Activated CD8-positive, alpha-beta T cell treated with anti-CD3 and anti-CD28 coated beads for 36 hours (primary cell): ENCODE measurements around the gene AGPAT4. TPM values are rescaled to one million over a fixed set of nuclear protein-coding genes. Genes with fewer than 3 reads are reported as not detected.

Source experiments
- ATAC-seq: fragments of 200-7000 bp; cut with Tn5 transposase; one replicate; pipeline ENCODE4 v1.10.0; 2021; ENCODE audit warnings: mild to moderate bottlenecking, moderate library complexity
- CTCF ChIA-PET: fragments of 350-600 bp; sonication (Branson Sonifier 250); formaldehyde crosslinking; loops from one replicate; lab custom pipeline; 2021; ENCODE audit warnings: antibody characterized with exemption; lab: Charles Lee
- POLR2A ChIA-PET: fragments of 350-600 bp; sonication (Branson Sonifier 250); formaldehyde crosslinking; loops from one replicate; lab custom pipeline; 2021; ENCODE audit warnings: antibody characterized with exemption; lab: Charles Lee
- DNase-seq: peaks from one replicate; pipeline ENCODE4 v3.0.0-alpha.2; 2020
- H3K27ac Mint-ChIP-seq: one replicate; pipeline ENCODE4 v1.8.0; 2021; ENCODE audit warnings: mild to moderate bottlenecking, mixed read lengths
- H3K27me3 Mint-ChIP-seq: one replicate; pipeline ENCODE4 v1.8.0; 2021; ENCODE audit warnings: mixed read lengths
- H3K36me3 Mint-ChIP-seq: one replicate; pipeline ENCODE4 v1.8.0; 2021; ENCODE audit warnings: low read depth, mixed read lengths
- H3K4me1 Mint-ChIP-seq: one replicate; pipeline ENCODE4 v1.8.0; 2021; ENCODE audit warnings: low read depth, mixed read lengths
- H3K4me3 Mint-ChIP-seq: one replicate; pipeline ENCODE4 v1.8.0; 2021; ENCODE audit warnings: mild to moderate bottlenecking, moderate library complexity, mixed read lengths
- H3K9me3 Mint-ChIP-seq: one replicate; pipeline ENCODE4 v1.8.0; 2021; ENCODE audit warnings: mixed read lengths
- intact Hi-C: fragments of 100-400 bp; cut with micrococcal nuclease; formaldehyde crosslinking; loops from one replicate; pipeline ENCODE4 v1.10.0; 2022
- total RNA-seq, 2 experiments: library from RNA; stranded (reverse); gene quantifications; one replicate each; pipeline ENCODE4 v1.2.3, GENCODE V29; 2021
- TF ChIP-seq, protein P1 (sequence below): fragments of 200-600 bp; IDR thresholded peaks from one replicate; pipeline ENCODE4 v1.8.0; 2022; ENCODE audit warnings: antibody characterized with exemption, mild to moderate bottlenecking

AGPAT4 gene
- total RNA-seq, 2 experiments from 2014 or later: 3.5 to 4.7 TPM

DNA sequence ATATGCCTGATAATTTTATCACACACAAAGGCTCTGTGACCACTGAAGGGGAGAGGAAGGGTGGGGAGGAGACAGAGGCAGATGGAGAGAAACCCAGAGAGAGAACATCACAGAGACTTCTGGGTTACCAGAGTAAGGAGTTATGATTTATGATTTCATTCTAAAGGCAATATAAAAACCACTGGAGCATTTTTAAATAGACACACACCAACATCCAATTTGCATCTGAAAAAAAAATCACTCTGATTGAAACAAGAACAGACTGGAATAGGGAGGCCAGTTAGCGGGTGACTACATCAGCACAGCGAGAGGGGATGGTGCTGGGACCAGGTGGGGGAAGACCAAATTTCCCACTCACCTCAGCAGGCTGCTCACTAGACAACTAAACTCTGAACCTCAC is 104.8 kb downstream of the AGPAT4 start:
- no peak for DNase-seq
- ATAC-seq: no peak
- Mint-ChIP-seq H3K9me3 (peaks cover 1% of the 10 kb centered on the region), H3K36me3 (no peaks in the 10 kb centered on the region), H3K27me3 (no peaks in the 10 kb centered on the region), H3K4me3 (no peak overlapping the region), H3K27ac (no peak overlapping the region), H3K4me1 (no peaks in the 10 kb centered on the region)
- intact Hi-C loops: no loop called here
- ChIA-PET CTCF (no interaction called here), POLR2A (no interaction called here)
- TF ChIP-seq, protein P1, sequence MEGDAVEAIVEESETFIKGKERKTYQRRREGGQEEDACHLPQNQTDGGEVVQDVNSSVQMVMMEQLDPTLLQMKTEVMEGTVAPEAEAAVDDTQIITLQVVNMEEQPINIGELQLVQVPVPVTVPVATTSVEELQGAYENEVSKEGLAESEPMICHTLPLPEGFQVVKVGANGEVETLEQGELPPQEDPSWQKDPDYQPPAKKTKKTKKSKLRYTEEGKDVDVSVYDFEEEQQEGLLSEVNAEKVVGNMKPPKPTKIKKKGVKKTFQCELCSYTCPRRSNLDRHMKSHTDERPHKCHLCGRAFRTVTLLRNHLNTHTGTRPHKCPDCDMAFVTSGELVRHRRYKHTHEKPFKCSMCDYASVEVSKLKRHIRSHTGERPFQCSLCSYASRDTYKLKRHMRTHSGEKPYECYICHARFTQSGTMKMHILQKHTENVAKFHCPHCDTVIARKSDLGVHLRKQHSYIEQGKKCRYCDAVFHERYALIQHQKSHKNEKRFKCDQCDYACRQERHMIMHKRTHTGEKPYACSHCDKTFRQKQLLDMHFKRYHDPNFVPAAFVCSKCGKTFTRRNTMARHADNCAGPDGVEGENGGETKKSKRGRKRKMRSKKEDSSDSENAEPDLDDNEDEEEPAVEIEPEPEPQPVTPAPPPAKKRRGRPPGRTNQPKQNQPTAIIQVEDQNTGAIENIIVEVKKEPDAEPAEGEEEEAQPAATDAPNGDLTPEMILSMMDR: no peak

DNA sequence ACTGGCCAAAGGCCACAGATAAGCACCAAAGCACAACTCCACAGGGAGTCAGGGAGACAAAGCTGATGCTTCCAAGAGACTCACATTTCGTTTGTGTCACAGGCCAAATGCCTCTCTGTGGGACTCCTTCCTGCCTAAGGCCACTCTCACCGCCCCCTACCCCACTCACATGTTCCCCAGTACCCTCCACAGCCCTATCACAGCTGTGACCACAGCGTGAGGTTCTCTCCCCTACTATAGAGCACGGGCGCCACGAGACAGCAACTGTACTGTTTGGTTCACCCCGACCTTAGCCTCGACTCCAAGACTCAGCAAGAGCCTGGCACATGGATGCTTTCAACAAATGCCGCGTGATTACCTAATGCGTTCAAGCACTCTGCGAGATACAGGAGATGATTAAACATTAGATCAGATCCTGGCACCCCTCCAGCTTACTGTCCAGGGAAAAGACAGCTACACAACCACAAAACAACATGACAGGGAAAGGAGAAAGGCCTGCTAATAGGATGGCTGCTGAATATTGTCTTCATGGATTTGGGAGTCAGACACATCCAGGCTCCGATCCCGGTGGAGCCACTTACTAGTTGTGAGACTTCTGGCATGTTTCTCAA is 105.5 kb downstream of the AGPAT4 start:
- Mint-ChIP-seq H3K4me1 (no peaks in the 10 kb centered on the region), H3K36me3 (no peaks in the 10 kb centered on the region), H3K9me3 (no peaks in the 10 kb centered on the region), H3K4me3 (no peak overlapping the region), H3K27ac (no peak overlapping the region), H3K27me3 (no peaks in the 10 kb centered on the region)
- TF ChIP-seq, protein P1: no peak
- ChIA-PET CTCF (interaction anchor here (0.9 kb wide), 1 partner anchor 203 kb away, joined by 3 read pairs; no protein-coding TSS in a partner anchor), POLR2A (no interaction called here)
- DNase-seq: no peak
- no peak for ATAC-seq
- intact Hi-C loops: no loop called here

DNA sequence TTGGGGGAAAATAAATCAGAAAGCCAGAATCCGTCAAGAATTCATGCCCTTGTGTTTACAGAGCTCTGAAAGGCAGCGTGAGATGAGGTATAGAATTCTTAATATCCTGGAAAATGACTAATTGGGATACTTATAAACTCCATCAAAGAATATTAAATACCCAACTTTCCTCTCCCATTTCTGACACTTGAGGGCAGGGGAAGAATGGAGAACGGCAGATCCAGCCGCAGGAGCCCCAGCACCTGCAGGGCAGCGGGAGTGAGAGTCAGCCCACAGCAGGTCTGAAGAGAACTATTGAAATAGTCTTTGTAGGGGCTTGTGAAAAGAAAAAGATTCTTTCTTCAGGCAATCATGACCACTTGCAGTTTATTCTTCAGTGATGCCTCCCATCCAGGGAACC is 107.2 kb downstream of the AGPAT4 start:
- DNase-seq: no peak
- H3K4me3 Mint-ChIP-seq: no peak overlapping the region
- ATAC-seq: no peak
- no peaks in the 10 kb centered on the region for H3K9me3 Mint-ChIP-seq
- CTCF ChIA-PET: no interaction called here
- H3K27me3 Mint-ChIP-seq: no peaks in the 10 kb centered on the region
- TF ChIP-seq, protein P1: no peak
- POLR2A ChIA-PET: no interaction called here
- intact Hi-C loops: no loop called here
- H3K36me3 Mint-ChIP-seq: peaks cover 3% of the 10 kb centered on the region
- H3K27ac Mint-ChIP-seq: no peak overlapping the region
- H3K4me1 Mint-ChIP-seq: no peaks in the 10 kb centered on the region

DNA sequence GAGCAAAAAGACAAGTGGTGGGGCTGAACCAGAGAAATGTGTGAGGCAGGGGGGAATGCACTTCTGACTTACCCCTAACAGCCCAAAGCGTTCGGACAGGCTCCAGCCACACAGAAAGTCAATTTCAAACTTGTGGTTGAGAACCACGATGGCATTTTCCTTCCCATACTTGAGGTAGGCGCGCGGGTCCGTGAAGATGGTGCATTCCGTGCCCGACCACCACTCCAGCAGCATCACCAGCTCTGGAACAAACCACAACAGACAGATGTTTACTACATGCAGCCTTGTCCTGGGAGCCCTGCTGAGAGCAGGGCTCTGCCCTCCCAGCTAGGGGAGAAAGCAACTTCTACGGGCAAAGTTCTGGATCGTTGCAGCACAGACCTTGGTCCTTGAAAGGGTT is 107.7 kb downstream of the AGPAT4 start:
- no peak for ATAC-seq

DNA sequence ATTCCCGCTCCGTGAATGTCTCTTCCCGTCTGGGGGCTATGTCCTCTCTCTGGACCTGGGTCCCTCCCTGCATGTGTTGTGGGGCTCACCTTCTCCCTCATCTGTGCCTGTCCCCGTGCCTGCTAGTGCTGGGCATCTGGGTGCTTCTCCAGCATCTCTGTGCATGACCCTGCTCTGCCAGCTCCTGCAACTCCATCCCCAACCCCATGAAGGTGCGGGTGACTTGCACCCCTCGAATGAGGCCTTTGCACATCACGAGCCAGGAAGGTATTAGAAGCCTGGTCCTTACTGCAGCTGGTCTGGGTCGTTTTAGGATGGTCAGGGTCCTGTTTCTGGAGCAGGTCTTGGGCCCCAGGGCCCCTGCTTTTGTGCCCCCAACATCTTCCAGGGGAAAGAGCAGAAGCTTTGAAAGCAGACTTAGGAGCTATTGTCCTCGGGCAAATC is 109.7 kb downstream of the AGPAT4 start:
- Mint-ChIP-seq H3K4me3 (no peak overlapping the region), H3K27ac (no peak overlapping the region), H3K27me3 (no peaks in the 10 kb centered on the region), H3K9me3 (no peaks in the 10 kb centered on the region), H3K36me3 (peaks cover 5% of the 10 kb centered on the region), H3K4me1 (no peaks in the 10 kb centered on the region)
- ChIA-PET CTCF (no interaction called here), POLR2A (no interaction called here)
- intact Hi-C loops: no loop called here
- DNase-seq (no peak), ATAC-seq (no peak)
- TF ChIP-seq, protein P1: no peak

More for the DNA sequence above, 107.7 kb downstream of the AGPAT4 start:
- Mint-ChIP-seq H3K4me1 (no peaks in the 10 kb centered on the region), H3K27ac (no peak overlapping the region), H3K27me3 (no peaks in the 10 kb centered on the region), H3K36me3 (peaks cover 5% of the 10 kb centered on the region), H3K4me3 (no peak overlapping the region), H3K9me3 (no peaks in the 10 kb centered on the region)
- no peak for DNase-seq
- intact Hi-C loops: no loop called here
- POLR2A ChIA-PET: no interaction called here
- CTCF ChIA-PET: no interaction called here
- TF ChIP-seq, protein P1: no peak
